GM13977 (cell line): Measurements from ENCODE around the gene TUBB.

Source experiments
- DNase-seq: peaks from one replicate; pipeline ENCODE4 v3.0.0; 2012; ENCODE audit warnings: low spot score
- CTCF ChIP-seq: IDR thresholded peaks from 2 replicates; pipeline ENCODE4 v1.5.1; 2012; ENCODE audit warnings: mild to moderate bottlenecking, control low read depth; ENCODE audit not compliant: insufficient read depth; ENCODE audit errors: extremely low read depth, missing control alignments
- in situ Hi-C: fragments of 300-500 bp; cut with MboI; formaldehyde crosslinking; loops from one replicate; pipeline ENCODE4 v1.12.0; 2022; ENCODE audit warnings: low sequenced_read_pairs, low pct_unique_long_range_greater_than_20kb, mixed read lengths, inconsistent platforms; ENCODE audit not compliant: unreplicated experiment

TUBB gene

DNA sequence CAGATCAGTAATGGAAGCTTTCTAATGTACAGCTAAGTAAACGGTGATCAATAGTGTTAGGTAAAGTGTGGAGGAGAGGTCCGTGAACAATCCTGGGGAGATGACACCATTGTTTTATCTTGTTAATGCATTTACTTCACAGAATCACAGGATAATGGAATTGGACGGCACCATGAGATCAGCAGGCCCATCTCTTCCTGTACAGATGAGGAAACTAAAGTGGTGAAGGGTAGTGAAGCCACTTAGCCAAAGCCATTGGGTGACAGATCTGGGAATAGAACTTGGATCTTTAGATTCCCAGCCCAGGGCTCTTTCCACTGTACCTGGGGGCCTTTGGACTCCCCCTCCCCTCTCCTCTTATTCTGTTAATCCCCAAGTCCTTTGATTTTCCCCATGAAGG, 50.4 kb downstream of the TUBB start:
- DNase-seq, result no peak
- in situ Hi-C loops, result no loop called here
- TF ChIP-seq CTCF, result no peak

DNA sequence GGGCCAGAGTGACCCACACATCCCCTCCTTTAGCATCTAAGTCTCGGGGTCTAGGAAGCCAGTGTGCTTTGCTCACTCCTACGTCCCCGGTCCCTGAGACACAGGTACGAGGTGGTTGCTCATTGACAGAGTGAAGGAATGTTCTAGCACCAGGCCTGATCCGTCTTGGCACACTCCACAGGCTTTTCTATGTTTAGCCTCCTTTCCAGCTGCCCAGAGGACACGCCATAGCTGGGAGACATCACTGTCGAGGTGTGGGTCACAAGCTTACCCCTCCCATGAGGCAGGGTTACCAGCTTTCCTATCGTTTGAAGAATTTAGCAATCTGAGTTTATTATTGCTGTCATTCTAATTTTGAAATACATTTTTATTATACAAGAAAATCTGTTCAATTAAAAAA, 54.5 kb downstream of the TUBB start:
- DNase-seq, result no peak
- in situ Hi-C loops, result no loop called here
- no peak for TF ChIP-seq CTCF
